Measurements from ENCODE around the gene IRGQ.
"Not testable (repeated sequence)": the region's sequence is repeated elsewhere in the genome, so short reads cannot be mapped to it uniquely, and the experiment has no call there.

IRGQ gene, protein sequence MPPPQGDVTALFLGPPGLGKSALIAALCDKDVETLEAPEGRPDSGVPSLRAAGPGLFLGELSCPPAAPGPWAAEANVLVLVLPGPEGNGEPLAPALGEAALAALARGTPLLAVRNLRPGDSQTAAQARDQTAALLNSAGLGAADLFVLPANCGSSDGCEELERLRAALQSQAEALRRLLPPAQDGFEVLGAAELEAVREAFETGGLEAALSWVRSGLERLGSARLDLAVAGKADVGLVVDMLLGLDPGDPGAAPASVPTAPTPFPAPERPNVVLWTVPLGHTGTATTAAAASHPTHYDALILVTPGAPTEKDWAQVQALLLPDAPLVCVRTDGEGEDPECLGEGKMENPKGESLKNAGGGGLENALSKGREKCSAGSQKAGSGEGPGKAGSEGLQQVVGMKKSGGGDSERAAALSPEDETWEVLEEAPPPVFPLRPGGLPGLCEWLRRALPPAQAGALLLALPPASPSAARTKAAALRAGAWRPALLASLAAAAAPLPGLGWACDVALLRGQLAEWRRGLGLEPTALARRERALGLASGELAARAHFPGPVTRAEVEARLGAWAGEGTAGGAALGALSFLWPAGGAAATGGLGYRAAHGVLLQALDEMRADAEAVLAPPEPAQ

DNA sequence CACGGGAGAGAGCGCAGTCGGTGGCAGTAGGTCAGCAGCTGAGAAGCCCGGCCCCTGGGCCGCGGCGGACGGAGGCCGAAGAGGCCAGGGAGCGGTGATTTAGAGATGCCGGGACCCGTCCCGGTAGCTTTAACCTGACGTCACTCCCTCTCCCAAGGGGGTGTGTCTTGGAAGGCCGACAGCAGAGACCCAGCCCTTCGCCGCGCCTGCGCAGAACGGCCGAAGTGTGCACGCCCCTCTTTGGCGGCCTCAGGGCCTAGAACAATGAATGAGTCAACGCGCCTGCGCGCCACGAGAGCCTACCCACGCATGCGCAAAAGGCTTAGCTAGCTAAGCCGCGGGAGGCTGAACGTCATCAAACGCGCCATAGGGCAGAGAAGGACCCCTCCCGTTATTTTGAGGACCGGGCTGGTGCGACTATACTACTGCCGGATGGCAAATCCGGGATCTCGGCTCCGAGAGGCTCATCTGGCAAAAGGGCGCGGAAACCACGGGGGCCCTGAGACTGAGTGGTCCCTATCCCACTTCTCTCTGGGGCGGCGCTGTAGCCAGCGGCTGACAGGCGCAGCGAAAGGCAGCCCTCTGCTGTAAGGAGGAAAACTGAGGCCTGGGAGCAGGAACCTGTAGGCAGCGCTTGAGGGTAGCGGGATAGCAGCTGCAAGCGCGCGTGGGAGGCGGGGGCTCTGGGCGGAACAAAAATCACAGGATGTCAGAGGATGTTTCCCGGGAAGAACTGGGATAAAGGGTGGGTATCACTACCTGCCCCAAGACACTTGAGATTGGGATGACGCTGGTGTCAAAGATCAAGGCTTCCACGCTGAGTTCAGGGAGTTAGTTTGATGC, at the start of gene IRGQ, which contains the start of gene ZNF576:
TSS of gene IRGQ (minus strand) at position 136 of the 843 bp plus-strand sequence. CDS start 796 bp downstream, outside the sequence.
TSS of gene ZNF576 (plus strand) at position 597 of the 843 bp plus-strand sequence. CDS start 514 bp downstream, outside the sequence.
- DNase-seq: peak; percentile 100

- no peak for DNase-seq
These were observed 48.2 kb upstream of the IRGQ start for GRCh38 chr19:43644181-43644580.

DNA sequence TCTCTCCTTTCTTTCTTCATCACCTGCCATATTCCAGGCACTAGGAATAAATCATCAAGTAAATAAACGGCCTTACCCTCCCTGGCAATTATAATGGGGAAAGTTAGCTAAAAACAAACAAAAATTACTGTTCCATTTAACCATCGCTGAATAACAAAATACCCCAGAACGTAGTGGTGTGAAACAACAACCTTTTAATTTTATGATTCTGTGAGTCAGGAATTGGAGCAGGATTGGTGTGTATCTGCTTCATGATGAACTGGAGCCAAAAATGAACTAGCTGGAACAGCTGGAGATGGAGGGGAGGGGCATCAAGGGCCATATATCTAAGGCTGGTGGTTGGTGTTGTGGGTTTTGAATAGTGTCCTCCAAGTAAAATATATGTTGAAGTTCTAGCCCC, 47.4 kb upstream of the IRGQ start:
- DNase-seq: no peak

GRCh38 chr19:43642531-43642930, 46.6 kb upstream of the IRGQ start:
- no peak for DNase-seq

GRCh38 chr19:43641333-43641732, 45.4 kb upstream of the IRGQ start:
- DNase-seq: no peak

DNA sequence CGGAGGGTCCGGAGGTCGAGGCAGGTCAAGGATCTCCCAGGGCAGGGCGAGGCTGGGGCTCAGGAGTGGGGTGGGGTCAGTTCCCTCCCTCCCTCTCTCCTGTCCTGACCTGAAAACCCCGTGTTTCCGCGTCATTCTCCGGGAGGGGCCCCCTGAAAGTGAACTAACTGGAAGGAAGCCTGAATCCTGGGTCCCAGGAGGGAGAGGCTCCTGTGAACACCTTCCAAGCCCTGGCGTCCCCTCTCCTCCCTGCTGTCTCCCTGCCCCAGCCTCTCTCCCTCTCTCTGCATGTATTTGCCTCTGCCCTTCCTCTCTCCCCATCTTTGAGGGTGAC, 44.5 kb upstream of the IRGQ start:
- DNase-seq: no peak

- no peak for DNase-seq
These were observed 43.8 kb upstream of the IRGQ start, which contains the start of gene CADM4 for GRCh38 chr19:43639519-43640423. CADM4 (minus strand) TSS chr19:43639850; CDS start chr19:43639790, 60 bp downstream.

DNA sequence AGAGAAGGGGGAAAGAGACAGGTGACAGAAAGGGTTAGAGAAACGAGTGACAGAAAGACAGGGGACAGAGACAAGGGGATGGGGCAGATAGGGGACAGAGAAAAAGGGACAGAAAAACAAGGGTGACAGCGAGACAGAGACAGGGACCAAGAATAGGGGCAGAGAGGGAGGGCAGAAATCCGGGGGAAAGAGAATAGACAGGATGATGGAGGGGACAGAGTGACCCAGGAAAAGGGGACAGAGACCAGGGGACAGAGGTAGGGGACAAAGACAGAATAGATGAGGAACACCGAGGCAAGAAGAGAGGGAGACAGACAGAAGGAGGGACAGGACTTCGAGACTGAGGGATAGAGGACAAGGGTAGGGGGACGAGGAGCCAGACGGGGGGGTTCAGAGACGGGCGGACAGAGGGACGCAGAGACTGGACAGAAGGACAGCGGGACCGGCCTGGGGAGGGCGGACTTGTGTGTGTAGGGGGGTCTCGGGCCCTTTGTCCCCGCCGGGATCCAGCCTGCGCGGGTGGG, 43.1 kb upstream of the IRGQ start:
- DNase-seq: no peak

DNA sequence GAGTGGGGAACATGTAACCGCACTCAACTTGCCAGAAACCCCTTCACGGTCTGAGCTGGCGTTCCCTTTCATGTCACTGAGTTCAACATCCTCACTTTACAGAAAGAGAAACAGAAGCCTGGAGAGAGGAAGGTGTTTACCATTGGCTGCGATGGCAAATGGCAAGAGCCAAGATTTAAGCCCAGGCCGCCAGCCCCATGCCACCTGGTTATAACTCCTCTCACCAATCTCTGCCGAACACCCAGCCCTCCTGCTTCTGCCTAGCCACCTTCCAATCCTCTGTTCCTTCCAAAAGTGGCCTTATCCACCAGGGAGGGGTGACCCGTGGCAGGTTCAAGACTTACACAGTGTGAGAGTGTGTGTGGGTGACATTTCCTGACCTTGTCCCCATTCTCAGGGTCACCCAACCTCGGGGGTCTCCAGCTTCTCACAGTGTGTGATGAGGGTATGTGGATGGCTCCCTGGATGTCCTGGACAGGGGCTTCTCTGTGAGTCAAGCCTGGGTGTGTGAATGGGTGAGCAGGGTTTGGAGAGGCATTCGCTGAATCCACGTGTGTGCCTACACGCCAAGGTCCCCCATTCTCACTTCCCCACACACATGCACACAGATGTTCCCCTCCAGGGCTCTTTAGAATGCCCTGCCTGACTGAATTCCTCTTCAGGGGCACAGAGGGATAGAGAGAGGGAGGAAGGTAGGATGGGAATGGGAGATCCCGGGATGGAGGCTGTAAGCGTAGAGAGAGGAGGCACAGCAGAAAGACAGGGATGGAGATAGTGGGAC, 42.5 kb upstream of the IRGQ start:
- no peak for DNase-seq

- no peak for DNase-seq
These were observed 40.3 kb upstream of the IRGQ start for GRCh38 chr19:43636121-43636683.

- not testable (repeated sequence) for DNase-seq
These were observed 39.6 kb upstream of the IRGQ start for GRCh38 chr19:43635561-43635940.

DNA sequence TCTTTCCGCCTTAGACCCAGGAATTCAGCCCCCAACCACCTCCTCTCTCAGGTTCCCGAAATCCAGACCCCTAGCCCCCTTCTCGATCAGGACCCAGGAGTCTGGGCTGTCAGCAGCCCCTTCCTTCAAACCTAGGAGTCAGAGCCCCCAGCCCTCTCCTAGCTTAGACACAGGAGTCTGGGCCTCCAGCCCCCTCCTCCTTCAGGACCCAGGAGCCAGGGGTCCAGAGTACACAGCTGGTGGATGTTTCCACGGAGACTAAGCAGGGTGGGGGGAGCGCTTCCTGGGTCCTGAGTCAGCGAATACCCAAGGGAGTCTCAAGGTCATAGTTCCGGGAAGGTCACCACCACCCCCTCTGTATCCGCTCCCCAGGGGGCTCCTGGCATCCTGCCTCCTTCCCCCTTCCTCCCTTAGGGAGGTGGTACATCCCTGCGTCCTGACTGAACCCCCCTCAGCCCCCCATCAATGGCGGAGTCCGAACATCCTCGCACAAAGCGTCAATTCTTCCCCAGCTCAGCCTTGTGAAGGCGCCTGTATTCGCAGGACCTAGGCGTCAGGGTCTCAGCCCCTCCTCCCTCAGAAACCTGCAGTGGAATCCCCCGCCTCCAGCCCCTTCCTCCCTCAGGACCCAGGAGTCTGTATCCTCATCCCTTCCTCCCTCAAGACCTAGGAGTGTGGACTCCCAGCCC, 39.1 kb upstream of the IRGQ start:
- DNase-seq: no peak

GRCh38 chr19:43634506-43634871, 38.6 kb upstream of the IRGQ start:
- DNase-seq: no peak

DNA sequence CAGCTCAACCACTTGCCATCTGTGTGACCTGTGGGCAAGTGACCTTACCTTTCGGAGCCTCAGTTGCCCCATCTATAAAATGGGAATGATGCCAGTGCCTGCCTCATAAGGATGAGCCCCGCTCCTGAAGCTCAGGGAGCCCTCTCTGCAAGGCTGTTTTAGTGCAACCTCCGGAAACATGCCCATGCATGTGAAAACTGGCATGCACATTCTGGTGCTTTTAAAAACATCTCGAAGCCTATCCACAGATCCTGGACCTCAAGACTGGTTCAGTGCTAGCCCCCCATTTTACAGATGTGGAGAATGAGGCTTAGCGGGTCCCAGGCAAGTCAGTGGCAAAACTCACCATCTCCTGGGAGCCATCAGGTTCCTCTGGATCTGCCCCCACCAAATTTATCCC, 38.1 kb upstream of the IRGQ start:
- DNase-seq: no peak

DNA sequence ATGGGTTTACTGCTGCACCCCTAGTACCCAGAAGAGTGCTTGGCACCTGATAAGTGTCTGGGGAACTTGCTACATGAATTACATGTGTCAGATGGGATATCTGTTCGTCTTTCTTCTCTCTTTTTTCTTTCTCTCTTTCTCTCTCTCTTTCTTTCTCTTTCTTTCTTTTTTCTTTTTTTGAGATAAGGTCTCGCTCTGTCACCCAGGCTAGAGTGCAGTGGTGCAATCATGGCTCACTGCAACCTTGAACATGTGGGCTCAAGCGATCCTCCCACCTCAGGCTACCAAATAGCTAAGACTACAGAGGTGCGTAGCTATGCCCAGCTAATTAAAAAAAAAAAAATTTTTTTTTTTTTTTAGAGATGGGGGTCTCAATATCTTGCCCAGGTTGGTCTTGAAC, 37.6 kb upstream of the IRGQ start:
- no peak for DNase-seq

DNA sequence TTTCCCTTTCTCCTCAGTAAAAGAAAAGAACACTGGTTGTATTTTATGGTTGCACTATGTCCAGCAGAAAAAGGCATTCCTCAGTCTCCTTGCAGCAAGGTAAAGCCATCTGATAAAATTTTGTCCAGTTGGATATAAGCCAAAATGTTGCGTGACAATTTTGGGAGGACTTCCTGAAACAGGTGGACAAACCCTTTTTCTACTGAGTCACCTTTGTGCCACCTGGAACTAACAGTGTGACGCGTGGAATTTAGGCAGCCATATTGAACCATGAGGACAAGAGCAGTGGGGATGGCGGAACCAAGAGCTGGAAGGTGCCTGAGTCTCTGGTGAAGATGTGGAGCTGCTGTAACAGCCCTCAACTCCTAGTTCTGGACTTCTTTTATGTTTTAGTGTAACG, 35.6 kb upstream of the IRGQ start:
- no peak for DNase-seq

DNA sequence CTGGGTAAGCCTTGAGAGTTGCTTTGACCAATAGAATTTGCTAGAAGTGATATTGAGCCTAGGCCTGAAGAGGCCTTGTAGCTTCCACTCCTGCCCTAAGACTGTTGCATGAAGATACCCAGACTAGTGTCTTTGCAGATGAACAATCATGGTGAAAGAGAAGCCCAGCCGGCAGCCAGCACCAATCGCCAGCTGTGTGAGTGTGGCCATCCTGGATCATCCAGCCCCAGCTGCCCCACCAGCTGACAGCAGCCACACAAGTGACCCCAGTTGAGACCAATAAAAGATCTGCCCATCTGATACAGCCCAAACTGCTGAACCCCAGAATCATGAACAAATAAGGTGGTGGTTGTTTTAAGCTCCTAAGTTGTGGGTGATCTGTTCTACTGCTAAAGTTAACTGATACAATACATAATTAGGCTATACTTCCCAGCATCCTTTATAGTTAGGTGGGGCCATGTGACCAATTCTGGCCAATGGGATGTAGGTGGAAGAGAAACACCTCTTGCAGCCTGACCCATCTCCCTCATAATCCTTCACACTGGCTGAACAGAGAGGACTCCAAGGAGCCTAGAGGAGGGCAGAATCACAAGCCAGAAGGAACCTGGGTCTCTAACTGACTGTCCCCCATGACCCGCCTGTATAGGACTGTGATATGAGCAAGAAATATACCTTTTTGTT, 32.9 kb upstream of the IRGQ start:
- DNase-seq: no peak

GRCh38 chr19:43626838-43627237, 30.9 kb upstream of the IRGQ start:
- DNase-seq: no peak

DNA sequence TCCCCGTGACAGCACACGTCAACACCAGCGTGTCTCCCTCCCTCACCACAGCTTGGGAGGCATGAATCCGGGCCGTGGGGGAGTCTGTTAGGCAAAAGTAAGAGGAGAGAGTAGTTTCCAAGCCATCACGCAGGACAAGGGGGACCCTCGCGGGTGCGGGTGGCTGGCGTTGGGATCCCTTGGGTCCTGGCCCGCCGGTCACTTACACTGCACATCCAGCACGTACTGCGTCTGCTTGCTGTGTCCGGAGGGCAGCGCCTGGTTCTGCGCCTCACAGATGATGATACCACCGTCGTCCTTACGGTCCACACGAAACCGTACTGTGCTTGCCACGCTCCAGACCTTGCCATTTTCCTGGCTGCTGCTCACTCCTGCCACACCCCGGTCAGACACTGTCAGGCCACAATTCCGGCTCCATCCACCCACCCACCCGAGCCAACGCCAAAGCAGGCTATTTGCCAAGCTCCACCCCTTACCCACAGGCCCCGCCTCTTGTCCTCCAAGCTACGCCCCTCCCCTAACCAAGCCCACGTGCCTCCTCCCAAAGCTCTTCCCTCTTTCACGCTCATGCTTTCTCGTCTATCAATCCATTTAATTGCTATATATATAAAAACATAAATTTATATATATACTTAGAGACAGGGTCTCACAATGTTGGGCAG, 30.1 kb upstream of the IRGQ start:
- peak; percentile 55 for DNase-seq

All from inflammatory macrophage treated with lipopolysaccharide for 1 hour (primary cell).